ENCODE results near the gene ASTL. TPM values are rescaled to one million over a fixed set of nuclear protein-coding genes. Genes with fewer than 3 reads are reported as not detected.

The ASTL gene
- total RNA-seq, 1 experiment from 2014 or later, result 0.34 TPM

GRCh38 chr2:96091141-96091710 is 47.1 kb downstream of the ASTL start (continued):
- TF ChIP-seq CTCF (IDR thresholded peaks at IDR 0.05 in 2 of 3, conservative IDR thresholded peaks at IDR 0.05 in 1 of 3; ENCODE audit: borderline replicate concordance in 1 of 3, insufficient read depth in 1 of 3, low read depth in 2 of 3, low read length in 2 of 3) (no peak), ATF3 (IDR thresholded peaks at IDR 0.05) (no peak)

GRCh38 chr2:96090196-96090926 is 47.9 kb downstream of the ASTL start:
- ATAC-seq (no peak), DNase-seq (ENCODE audit: low read depth, low spot score) (no peak)
- Histone ChIP-seq H3K9me2 (ENCODE audit: insufficient read depth) (no peaks in the 10 kb centered on the region), H3K79me2 (ENCODE audit: insufficient read depth, low read length) (no peaks in the 10 kb centered on the region), H3K27ac (ENCODE audit: low read depth, low read length) (no peak overlapping the region), H3K27me3 (ENCODE audit: insufficient read depth, low read length) (no peaks in the 10 kb centered on the region), H3K9ac (ENCODE audit: low read length) (no peak overlapping the region), H3K4me1 (ENCODE audit: control insufficient read depth in 1 of 2, insufficient read depth in 2 of 2, low read length in 2 of 2) (peaks cover 0 to 12% of the 10 kb centered on the region in 2 experiments; a peak in 2 of 4 replicates), H3K4me3 (replicated peaks in 1 of 2; ENCODE audit: low read depth in 1 of 2, low read length in 2 of 2) (no peak overlapping the region), H4K20me1 (ENCODE audit: insufficient read depth) (no peaks in the 10 kb centered on the region), H2AFZ (ENCODE audit: low read depth, low read length, poor library complexity, severe bottlenecking) (no peak overlapping the region), H3K4me2 (ENCODE audit: low read length) (no peak overlapping the region), H3K9me3 (ENCODE audit: control insufficient read depth in 1 of 2, insufficient read depth in 1 of 2, low read depth in 1 of 2, low read length in 2 of 2) (no peaks in the 10 kb centered on the region), H3K36me3 (ENCODE audit: control insufficient read depth in 1 of 2, insufficient read depth in 2 of 2, low read length in 2 of 2) (no peaks in the 10 kb centered on the region)
- POLR2A ChIA-PET, result interaction anchor here (1.0 kb wide), 1 partner anchor 15 kb away, joined by 3 read pairs; no protein-coding TSS in a partner anchor
- intact Hi-C loops (cut with micrococcal nuclease), result no loop called here
- BruUV-seq (replicated peaks), result no TSS peak
- CTCF ChIA-PET, result no interaction called here
- RAD21 ChIA-PET (ENCODE audit: low non-redundant PET in 1 of 2, low total read pairs in 2 of 2, uncharacterized antibody in 2 of 2, unreplicated experiment in 2 of 2), result no interaction called here
- TF ChIP-seq ZBTB33 (IDR thresholded peaks at IDR 0.05; ENCODE audit: extremely low read depth, insufficient replicate concordance, low read length), result no peak
- TF ChIP-seq SRF (IDR thresholded peaks at IDR 0.05; ENCODE audit: low read depth), result no peak
- TF ChIP-seq JUND (IDR thresholded peaks at IDR 0.05), result no peak
- no peak for TF ChIP-seq CTCF (IDR thresholded peaks at IDR 0.05 in 2 of 3, conservative IDR thresholded peaks at IDR 0.05 in 1 of 3; ENCODE audit: borderline replicate concordance in 1 of 3, insufficient read depth in 1 of 3, low read depth in 2 of 3, low read length in 2 of 3)
- no peak for TF ChIP-seq CEBPB (IDR thresholded peaks at IDR 0.05; ENCODE audit: low read depth)
- no peak for TF ChIP-seq RAD21 (IDR thresholded peaks at IDR 0.05; ENCODE audit: low read depth)
- TF ChIP-seq FOSL1 (IDR thresholded peaks at IDR 0.05; ENCODE audit: low read depth), result no peak
- no peak for TF ChIP-seq EGR1 (IDR thresholded peaks at IDR 0.05; ENCODE audit: low read depth)
- TF ChIP-seq POLR2AphosphoS5 (IDR thresholded peaks at IDR 0.05; ENCODE audit: low read depth, low read length), result no peak
- TF ChIP-seq EZH2 (IDR thresholded peaks at IDR 0.05), result no peak
- TF ChIP-seq ZFX (IDR thresholded peaks at IDR 0.05), result no peak
- TF ChIP-seq CBX3 (IDR thresholded peaks at IDR 0.05; ENCODE audit: low read depth), result no peak
- TF ChIP-seq ZNF274 (IDR thresholded peaks at IDR 0.05; ENCODE audit: low read depth, low read length), result no peak
- no peak for TF ChIP-seq SIN3A (IDR thresholded peaks at IDR 0.05; ENCODE audit: low read depth)
- no peak for TF ChIP-seq SP1 (IDR thresholded peaks at IDR 0.05; ENCODE audit: low read depth)
- no peak for TF ChIP-seq ELF1 (IDR thresholded peaks at IDR 0.05; ENCODE audit: borderline replicate concordance, low read depth)
- TF ChIP-seq POLR2A (IDR thresholded peaks at IDR 0.05; ENCODE audit: borderline replicate concordance, extremely low read depth, insufficient read depth, insufficient read length), result no peak
- TF ChIP-seq ATF3 (IDR thresholded peaks at IDR 0.05), result no peak
